ENCODE measurements around the gene WFDC1.
"Not testable (repeated sequence)": the region's sequence is repeated elsewhere in the genome, so short reads cannot be mapped to it uniquely, and the experiment has no call there.

Gene WFDC1

GRCh38 chr16:84334482-84334881 is 39.8 kb downstream of the WFDC1 start:
- DNase-seq (ENCODE audit: low read depth): no peak
- TF ChIP-seq CTCF (IDR thresholded peaks at IDR 0.05; ENCODE audit: insufficient read depth, low read depth, low read length, missing control alignments): no peak
- no peak overlapping the region for H3K4me3 ChIP-seq (ENCODE audit: low read depth, low read length)

GRCh38 chr16:84337236-84337635 is 42.6 kb downstream of the WFDC1 start:
- DNase-seq (ENCODE audit: low read depth); H3K4me3 ChIP-seq (ENCODE audit: low read depth, low read length): not testable (repeated sequence)

- no peak for TF ChIP-seq CTCF (IDR thresholded peaks at IDR 0.05; ENCODE audit: insufficient read depth, low read depth, low read length, missing control alignments)
- no peak for DNase-seq (ENCODE audit: low read depth)
Observed at GRCh38 chr16:84339311-84339710, 44.6 kb downstream of the WFDC1 start.

GRCh38 chr16:84339766-84340165 is 45.1 kb downstream of the WFDC1 start:
- no peak overlapping the region for H3K4me3 ChIP-seq (ENCODE audit: low read depth, low read length)
- DNase-seq (ENCODE audit: low read depth): no peak
- TF ChIP-seq CTCF (IDR thresholded peaks at IDR 0.05; ENCODE audit: insufficient read depth, low read depth, low read length, missing control alignments): no peak

More at GRCh38 chr16:84339311-84339710, 44.6 kb downstream of the WFDC1 start:
- H3K4me3 ChIP-seq (ENCODE audit: low read depth, low read length): no peak overlapping the region

GRCh38 chr16:84340325-84341040 is 45.8 kb downstream of the WFDC1 start:
- no peak for DNase-seq (ENCODE audit: low read depth)
- H3K4me3 ChIP-seq (ENCODE audit: low read depth, low read length): no peak overlapping the region
- no peak for TF ChIP-seq CTCF (IDR thresholded peaks at IDR 0.05; ENCODE audit: insufficient read depth, low read depth, low read length, missing control alignments)

- TF ChIP-seq CTCF (IDR thresholded peaks at IDR 0.05; ENCODE audit: insufficient read depth, low read depth, low read length, missing control alignments): no peak
- DNase-seq (ENCODE audit: low read depth): no peak
- H3K4me3 ChIP-seq (ENCODE audit: low read depth, low read length): no peak overlapping the region
Observed at GRCh38 chr16:84341528-84342295, 47.0 kb downstream of the WFDC1 start.

GRCh38 chr16:84343800-84344199 is 49.1 kb downstream of the WFDC1 start:
- not testable (repeated sequence) for DNase-seq (ENCODE audit: low read depth); H3K4me3 ChIP-seq (ENCODE audit: low read depth, low read length)

- DNase-seq (ENCODE audit: low read depth): no peak
- H3K4me3 ChIP-seq (ENCODE audit: low read depth, low read length): no peak overlapping the region
- no peak for TF ChIP-seq CTCF (IDR thresholded peaks at IDR 0.05; ENCODE audit: insufficient read depth, low read depth, low read length, missing control alignments)
Observed at GRCh38 chr16:84344781-84345180, 50.1 kb downstream of the WFDC1 start.

All from GM12865 (cell line).